AG08396 (cell line): ENCODE data around the gene WDFY4.

Source experiments
- DNase-seq: peaks from one replicate; pipeline ENCODE4 v3.0.0; 2012; ENCODE audit warnings: low spot score, mixed read lengths

WDFY4 gene

GRCh38 chr10:48773580-48773979 lies 88.9 kb downstream of the WDFY4 start:
- no peak for DNase-seq

DNA sequence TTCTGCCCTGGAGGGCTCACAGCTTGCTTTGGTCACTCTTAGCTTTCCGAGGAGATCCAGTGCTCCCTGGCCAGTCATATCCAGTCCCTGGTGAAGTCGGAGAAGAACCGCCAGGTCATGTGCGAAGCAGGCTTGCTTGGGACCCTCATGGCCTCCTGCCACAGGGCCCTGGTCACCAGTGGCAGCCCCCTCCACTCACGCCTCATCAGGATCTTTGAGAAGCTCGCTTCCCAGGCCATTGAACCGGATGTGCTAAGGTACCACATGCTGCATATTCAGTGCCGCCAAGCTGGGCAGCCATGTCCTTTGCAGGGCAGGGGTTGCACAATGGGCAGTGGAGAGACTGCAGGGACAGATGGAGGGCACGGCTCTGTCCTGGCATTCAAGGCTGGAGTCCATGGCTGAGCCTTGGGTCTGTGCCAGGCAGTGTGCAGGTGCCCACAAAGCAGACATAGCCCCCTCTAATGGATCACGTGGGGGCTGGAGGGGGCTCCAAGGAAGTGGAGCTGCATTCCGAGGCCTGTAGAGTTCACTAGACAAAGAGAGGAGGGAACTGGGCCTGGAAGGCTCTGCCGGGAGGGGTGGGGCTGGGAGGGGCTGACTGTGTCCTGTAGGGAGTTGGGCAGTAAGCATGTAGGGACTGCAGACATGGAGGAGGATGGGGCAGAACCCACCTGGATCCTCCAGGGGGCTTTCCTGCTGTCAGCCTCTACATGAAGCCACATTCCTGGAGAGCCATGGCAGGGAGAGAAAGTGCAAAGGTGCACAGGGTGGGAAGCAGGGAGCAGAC lies 89.9 kb downstream of the WDFY4 start:
- no peak for DNase-seq

DNA sequence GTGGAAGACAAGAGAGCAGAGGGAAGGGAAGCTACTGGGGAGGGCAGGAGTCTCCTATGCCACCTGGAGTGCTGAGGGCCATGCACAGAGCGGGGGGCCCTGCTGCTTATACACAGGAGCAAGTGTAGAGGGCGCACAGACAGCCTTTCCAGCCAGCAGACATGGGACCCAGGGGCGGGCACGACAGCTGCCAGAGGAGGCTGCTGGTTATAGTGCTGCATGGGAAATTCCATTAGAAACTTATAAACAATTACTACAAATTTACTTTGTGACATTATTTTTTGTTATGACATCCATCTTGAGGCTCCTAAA lies 90.5 kb downstream of the WDFY4 start:
- no peak for DNase-seq

DNA sequence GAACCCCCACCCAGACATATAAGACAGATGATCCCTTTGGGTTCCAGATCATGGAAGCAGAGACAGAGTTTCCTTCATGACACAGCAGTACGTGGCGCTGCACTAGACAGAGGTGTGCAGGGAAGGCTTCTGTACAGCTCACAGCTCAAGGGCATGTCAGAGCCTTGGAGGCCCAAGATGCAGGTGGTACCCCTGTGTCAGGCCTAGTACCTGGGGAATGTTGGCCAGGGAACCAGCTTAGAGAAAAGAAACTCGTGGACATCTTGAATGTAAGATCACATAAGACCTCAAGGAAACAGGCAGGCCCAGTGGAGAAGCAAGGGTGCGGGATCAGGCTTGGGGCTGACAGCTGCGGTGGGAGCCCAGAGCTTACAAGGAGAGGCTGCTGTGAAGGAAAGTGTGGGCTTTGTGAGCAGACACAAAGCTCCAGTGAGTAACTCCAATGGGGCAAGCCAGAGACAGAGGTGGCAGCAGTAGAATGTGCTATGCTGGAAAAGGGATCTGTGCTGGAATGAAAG lies 91.4 kb downstream of the WDFY4 start:
- no peak for DNase-seq

- DNase-seq = no peak
These were observed 91.9 kb downstream of the WDFY4 start for GRCh38 chr10:48776528-48776927.

- DNase-seq = no peak
These were observed 92.4 kb downstream of the WDFY4 start for GRCh38 chr10:48777110-48777509.

DNA sequence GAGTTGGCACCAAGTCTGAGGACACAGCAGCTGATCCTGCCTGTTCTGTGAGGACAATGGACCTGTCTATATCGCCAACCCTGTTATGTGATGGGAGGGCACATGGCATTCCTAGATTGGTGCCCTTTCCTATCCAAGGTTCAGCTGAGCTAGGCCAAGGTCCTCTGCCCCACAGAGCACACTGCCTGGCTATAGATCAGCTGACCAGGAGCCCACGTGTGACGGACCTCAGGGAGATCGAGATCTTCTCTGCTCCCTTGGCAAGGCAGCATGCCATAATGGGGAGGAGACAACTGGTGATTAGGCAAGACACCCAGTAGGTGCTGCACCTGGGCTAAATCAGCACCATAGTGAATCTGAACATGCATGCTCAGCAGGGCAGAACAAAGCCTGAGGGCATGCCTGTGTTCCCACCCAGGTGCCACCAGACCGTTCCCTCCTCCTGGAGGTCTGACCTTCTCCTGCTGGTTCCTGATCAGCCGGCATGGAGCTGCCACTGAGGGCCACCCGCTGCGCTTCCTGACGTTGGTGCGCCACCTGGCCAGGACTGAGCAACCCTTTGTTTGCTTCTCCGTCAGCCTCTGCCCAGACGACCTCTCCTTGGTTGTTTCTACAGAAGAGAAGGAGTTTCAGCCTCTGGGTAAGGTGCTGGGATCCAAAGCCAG lies 93.7 kb downstream of the WDFY4 start:
- no peak for DNase-seq

GRCh38 chr10:48779077-48779476 lies 94.4 kb downstream of the WDFY4 start:
- DNase-seq = no peak

GRCh38 chr10:48779546-48780152 lies 95.0 kb downstream of the WDFY4 start:
- DNase-seq = no peak

DNA sequence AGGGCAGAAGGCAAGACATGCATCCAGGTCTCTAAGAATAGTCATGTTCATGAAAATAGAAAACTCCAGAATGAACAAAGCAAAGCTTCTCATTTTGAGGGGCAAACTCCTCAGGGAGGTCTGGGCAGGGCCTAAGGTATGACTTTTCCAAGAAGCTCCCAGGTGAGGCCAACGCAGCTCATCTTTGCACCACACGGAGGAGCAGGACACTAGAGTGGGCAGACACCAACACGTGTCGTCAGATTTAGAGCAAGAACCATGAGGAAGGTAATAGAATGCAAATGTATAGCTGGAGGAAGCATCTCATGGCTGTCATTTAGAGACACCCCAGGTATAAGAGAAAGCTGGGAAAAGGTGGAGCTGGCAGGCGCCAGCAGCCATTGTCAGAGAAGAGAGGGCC lies 95.7 kb downstream of the WDFY4 start:
- no peak for DNase-seq

GRCh38 chr10:48782386-48782785 lies 97.7 kb downstream of the WDFY4 start:
- DNase-seq = no peak

- DNase-seq = no peak
These were observed 99.4 kb downstream of the WDFY4 start for GRCh38 chr10:48784031-48784430.

DNA sequence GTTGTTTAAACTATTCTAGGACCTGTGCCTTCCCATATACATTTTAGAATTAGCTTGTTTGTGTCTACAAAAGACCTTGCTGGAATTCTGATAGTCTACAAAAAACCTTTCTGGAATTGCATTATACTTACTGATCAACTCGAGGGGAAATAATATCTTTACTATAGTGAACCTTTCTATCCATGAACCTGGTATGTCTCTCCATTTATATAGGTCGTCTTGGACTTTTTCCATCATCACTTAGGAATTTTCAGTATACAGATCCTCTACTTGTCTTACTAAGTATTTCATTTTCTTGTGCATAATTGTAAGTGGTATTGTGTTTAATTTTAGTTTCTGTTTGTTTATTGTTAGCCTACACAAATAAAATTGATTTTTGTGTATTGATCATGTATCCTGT lies 101.1 kb downstream of the WDFY4 start:
- DNase-seq = no peak

DNA sequence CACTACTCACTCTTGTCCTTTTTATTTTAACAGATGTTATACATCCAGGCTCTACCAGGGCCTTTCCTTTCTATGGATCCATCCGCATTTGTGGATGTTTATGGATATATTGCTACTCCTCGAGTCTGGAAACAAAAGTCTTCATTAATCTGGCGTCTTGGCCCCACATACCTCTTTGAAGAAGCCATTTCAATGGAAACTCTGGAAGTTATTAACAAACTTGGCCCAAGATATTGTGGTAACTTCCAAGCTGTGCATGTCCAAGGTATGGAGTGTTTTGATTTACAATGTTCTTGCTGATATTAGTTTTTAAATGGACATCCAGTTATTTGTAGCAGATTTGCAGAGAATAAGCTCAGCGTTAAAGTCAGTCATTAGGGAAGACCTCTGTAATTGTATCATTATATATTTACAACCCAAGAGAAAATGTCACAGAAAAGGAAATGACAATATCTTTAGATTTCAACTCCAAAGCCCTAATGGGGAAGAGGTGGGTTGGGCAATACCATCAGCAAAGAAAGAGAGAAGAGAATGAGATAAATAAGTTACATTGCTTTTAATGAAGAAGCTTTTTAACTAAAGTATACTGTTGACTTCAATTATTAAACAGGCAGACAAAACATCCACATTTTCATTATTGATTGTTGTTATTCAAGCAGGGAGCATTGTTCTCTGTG lies 102.1 kb downstream of the WDFY4 start:
- no peak for DNase-seq

DNA sequence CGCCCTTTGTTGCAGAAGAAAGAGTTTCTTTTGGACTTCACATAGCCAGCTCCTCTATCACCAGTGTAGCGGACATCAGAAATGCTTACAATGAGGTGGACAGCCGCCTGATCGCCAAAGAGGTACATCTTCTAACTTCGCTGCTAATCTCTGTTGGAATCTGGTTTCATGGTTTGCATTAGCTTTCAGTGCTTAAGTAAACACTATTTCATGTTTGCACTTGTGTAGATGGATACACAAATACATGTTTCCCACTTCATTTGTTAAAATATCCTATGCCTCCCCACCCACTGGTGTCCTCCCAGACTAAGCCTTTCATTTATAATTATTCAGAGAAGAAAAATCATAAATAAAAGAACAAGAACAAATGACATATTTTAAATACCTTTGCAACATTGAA lies 103.9 kb downstream of the WDFY4 start:
- no peak for DNase-seq

GRCh38 chr10:48789486-48790456 lies 105.1 kb downstream of the WDFY4 start:
- DNase-seq = no peak

GRCh38 chr10:48790457-48791044 lies 105.9 kb downstream of the WDFY4 start:
- no peak for DNase-seq

- no peak for DNase-seq
These were observed 106.7 kb downstream of the WDFY4 start for GRCh38 chr10:48791267-48791928.

DNA sequence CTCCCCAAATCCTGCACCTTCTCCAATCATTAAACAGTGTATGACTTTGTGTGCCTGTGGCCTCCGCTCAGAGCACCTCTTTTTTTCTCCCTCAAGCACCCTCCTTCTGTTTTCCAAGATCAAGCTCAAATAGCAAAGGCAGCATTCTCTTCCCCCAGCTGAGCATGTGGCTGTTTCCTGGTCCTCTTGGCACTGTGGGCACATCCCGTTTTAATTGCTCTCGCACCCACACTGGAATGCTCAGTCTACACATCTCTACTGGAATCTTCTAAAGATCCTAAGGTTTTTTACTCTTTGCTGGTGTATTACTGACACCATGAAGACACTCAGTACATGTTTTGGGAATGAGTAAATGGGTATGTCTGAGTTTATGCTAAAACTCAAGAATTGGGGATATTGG lies 107.4 kb downstream of the WDFY4 start:
- no peak for DNase-seq

GRCh38 chr10:48792687-48793096 lies 108.0 kb downstream of the WDFY4 start:
- DNase-seq = peak; percentile 69

GRCh38 chr10:48794074-48794473 lies 109.4 kb downstream of the WDFY4 start:
- no peak for DNase-seq
